Inferior parietal cortex (tissue), 1 donor: ENCODE data around the gene TOLLIP.
A peak's percentile ranks its signal among the peaks of the same experiment; 100 is the strongest.
"Not testable (repeated sequence)": the region's sequence is repeated elsewhere in the genome, so short reads cannot be mapped to it uniquely, and the experiment has no call there.

Experiments
- DNase-seq: peaks from one replicate; pipeline ENCODE4 v3.0.0-alpha.2; 2016; ENCODE audit errors: extremely low spot score

Gene TOLLIP

GRCh38 chr11:1309498-1310317, at the start of gene TOLLIP:
TOLLIP (minus strand) TSS chr11:1309632; CDS start chr11:1309498, 134 bp downstream.
- peak; percentile 94 for DNase-seq

- not testable (repeated sequence) for DNase-seq
These were observed 49.5 kb upstream of the TOLLIP start for GRCh38 chr11:1358931-1359330.

DNA sequence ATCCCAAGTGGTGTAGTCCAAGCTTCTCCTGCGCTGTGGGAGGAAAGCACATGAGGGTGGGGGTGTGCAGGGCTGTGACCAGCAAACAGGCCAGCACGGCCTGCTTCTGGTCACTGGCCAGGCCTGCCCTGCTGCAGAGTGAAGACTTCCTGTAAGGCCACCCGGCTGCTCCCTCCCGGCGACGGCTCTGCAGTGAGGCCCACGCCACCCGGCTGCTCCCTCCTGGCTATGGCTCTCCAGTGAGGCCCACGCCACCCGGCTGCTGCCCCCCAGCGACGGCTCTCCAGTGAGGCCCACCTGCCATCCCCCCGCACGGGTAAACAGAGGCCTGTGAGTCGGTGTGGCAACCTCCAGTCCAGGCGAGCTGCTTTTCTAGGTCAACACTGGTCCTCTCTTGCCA, 48.9 kb upstream of the TOLLIP start:
- no peak for DNase-seq

DNA sequence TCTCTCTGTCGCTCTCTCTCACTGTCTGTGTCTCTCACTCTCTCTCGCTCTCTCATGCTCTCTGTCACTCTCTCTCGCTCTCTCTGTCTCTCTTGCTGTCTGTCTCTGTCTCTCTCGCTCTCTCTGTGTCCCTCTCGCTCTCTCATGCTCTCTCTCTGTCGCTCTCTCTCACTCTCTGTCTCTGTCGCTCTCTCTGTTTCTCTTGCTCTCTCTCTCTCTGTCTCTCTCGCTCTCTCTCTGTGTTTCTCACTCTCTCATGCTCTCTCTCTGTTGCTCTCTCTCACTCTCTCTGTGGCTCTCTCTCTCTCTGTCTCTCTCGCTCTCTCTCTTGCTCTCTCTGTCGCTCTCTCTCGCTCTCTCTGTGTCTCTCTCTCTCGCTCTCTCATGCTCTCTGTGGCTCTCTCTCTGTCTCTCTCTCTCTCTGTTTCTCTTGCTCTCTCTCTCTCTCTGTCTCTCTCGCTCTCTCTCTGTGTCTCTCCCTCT, 47.1 kb upstream of the TOLLIP start:
- no peak for DNase-seq

DNA sequence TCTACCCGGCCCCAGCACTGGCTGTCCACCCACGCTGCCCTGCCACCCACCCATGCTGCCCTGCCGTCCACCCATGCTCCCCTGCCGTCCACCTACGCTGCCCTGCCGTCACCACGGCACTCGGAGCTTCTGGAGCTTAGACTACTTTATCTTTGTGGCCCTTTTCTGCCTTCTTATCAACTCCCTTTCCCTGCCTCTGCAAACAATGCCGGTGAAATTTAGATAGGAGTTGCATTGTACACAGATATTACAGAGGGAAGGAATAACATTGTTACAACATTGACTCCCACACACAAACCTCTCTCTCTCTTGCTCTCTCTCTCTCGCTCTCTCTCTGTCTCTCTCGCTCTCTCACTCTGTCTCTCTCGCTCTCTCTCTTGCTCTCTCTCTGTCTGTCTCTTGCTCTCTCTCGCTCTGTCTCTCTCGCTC, 46.6 kb upstream of the TOLLIP start:
- DNase-seq: no peak

DNA sequence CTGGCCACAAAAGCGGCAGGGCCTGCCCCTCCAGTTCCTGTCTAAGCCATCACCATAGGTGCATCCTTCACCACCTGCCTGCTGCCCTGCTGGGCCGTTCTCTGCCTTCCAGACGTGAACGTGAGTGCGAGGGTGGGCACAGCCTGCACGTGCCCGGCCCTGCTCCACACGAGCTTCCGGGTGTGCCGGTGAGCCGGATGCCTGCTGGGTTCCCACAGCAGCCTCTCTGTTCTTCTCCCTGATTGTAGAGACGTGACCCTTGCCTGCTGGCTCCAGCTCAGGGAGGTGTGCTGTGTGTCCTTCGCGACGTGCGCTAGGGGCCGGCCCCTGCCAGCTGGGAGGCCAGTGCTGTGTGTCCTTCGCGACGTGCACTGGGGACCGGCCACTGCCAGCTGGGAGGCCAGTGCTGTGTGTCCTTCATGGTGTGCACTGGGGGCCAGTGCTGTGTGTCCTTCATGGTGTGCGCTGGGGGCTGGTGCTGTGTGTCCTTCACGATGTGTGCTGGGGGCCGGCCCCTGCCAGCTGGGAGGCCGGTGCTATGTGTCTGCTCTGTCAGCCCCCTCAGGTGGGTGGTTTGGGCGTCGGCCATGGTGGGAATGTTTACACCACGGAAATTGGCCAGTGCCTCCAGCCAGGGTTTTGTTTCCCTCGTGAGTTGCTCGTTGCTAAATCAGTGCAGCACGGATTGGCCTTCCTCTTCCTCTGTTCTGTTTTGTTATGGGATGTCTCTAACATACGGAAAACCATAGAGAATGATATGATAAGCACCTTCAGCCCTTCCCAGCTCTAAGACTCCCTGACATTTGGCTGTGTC, 44.9 kb upstream of the TOLLIP start:
- DNase-seq: no peak

GRCh38 chr11:1353383-1354124, 44.1 kb upstream of the TOLLIP start:
- DNase-seq: no peak

DNA sequence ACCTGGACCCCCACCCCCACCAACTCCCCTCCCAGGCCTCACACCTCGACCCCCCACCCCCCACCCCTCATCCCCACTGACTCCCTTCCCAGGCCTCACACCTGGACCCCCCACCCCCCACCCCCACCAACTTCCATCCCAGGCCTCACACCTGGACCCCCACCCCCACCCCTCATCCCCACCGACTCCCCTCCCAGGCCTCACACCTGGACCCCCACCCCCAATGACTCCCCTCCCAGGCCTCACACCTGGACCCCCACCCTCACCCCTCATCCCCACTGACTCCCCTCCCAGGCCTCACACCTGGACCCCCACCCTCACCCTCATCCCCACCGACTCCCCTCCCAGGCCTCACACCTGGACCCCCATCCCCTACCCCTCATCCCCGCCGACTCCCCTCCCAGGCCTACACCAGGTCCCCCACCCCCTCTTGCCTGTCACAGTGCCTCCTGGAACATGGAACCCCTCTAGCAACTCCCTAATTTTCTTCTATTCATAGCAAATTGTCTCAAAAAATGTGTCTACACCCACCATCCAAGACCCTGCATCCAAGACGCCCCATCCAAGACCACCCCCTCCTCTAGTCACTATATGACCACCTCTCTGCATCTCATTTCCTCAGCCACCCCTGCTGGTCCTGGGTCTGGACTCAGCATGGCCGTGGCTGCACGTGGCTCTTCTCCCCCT, 43.4 kb upstream of the TOLLIP start:
- DNase-seq: no peak

- DNase-seq: no peak
These were observed 42.0 kb upstream of the TOLLIP start for GRCh38 chr11:1351278-1351937.

DNA sequence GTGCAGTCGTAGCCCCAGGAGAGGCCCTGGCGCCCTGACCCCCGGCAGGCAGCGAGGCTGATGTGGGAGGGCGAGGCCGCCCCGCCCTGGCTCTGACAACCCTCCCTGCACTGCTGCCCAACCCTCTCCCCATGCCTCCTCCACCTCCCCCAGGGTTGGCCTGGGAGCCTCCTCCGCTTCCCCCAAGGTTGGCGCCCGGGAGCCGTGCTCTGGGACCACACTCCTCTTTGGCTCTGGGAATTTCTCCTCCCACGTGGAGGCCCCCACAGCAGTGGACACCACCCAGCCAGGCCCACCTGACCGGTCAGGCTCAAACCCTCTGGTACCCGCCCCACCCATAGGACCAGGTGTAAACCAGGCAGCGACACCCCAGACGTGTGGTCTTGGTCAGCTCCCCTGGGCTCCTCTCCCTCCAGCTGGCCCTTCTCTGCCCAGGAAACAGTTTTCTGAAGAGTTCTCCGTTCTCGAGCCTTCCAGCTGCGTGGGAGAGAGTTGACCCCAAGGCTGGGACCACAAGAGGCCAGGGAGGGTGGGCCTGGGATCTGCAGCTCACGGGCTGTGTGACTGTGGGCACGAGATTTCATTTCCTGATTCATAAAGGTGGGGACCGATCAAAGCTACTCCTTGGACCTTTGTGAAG, 40.8 kb upstream of the TOLLIP start:
- no peak for DNase-seq

GRCh38 chr11:1349327-1350041, 40.1 kb upstream of the TOLLIP start:
- no peak for DNase-seq

DNA sequence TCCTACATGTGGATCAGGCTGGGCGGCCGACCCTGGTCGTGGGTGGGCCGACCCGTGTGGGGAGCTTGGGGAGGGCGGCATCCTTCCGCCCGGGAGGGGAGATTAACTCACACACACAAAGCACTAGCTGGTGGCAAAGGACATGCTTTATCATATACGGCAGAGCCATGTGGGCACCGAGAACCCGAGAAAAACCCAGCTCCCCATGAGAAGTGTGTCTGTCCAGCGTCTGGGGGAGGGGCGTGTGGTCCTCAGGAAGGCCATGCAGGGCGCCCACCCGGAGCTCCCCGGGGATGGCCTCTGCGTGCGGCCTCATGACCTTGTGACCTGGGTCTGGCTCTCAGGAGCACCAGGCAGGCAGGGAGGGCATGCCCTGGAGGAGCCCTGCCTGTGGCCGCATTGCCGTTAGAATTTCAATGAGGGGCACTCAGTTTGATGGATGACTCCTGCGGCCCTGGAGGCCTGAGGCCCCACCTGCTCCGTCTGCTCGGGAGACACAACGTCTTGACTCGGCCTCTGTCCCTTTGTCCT, 39.4 kb upstream of the TOLLIP start:
- DNase-seq: no peak

DNA sequence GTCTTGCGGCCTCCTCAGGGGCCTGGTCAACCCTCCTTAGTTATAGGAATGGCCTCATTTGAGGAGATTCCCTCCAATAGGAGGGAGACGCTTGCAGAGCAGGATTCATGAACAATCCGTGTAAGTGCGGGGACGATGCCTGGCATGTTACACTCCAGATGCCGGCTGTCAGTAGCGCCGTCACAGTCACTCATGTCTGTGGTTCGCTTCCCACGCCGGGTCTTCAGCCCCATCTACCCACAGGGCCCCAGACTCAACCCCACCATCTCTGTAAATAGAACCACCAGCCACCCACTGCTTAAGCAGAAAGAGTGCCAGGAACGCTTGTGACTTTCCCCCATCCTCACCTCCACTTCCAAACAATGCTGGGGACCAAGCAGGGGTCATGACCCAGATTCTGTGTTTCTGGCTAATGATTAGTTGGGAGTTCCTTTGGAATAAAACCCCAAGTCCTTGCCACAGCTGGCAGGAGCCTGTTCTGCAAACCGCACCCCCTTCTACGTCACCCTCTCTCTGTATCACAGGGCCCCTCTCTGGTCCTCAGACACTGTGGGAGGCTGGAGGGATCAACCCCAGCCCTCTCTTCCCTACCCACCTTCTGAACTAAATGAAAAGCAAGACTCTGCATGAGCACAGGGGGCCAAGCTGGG, 38.8 kb upstream of the TOLLIP start:
- no peak for DNase-seq

DNA sequence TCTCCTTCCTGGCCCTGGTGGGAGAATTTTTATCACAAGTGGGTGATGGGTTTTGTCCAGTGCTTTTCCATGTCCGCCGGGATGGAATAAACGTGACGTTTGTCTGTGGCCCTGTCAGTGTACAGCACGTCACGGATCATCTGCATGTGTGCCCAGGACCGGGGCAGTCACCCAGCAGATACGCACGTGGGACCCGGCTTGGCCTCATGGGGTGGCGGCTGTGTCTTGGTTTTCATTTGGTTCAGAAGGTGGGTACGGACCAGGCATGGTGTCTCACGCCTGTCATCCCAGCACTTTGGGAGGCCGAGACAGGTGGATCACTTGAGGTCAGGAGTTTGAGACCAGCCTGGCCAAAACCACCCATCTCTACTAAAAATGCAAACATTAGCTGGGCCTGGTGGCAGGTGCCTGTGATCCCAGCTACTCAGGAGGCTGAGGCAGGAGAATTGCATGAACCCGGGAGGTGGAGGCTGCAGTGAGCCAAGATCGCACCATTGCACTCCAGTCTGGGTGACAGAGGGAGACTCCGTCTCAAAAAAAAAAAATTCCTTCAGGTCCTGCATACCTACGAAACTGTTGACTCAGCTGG, 38.1 kb upstream of the TOLLIP start:
- not testable (repeated sequence) for DNase-seq

- no peak for DNase-seq
These were observed 37.4 kb upstream of the TOLLIP start for GRCh38 chr11:1346669-1347390.

DNA sequence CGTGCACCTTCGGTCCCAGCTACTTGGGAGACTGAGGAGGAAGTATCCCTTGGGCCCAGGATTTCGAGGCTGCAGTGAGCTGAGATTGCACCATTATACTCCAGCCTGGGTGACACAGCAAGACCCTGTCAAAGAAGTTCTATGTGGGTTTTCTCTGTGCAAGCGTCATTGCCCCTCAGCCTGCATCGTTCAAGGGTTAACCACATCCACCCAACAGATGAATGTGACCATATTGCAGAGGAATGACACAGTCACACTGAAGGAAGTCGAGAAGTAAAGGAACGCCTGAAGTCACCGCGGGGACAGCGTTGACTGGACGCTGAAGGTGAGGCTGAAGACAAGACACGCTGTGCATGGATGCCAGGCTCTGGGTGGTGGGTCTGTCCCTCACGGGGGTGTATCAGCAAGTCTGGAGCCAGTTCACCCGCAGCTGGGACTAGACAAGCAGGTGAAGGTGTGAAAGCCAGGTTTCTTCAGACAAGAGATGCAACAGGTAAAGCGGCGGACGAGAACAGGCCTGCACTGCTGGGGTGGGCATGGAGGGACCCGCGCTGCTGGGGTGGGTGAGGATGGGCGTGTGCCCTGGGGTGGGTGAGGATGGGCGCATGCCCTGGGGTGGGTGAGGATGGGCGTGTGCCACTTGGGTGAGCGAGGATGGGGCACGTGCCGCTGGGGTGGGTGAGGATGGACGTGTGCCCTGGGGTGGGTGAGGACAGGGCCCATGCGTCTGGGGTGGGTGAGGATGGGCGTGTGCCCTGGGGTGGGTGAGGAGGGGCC, 36.5 kb upstream of the TOLLIP start:
- no peak for DNase-seq

- no peak for DNase-seq
These were observed 34.7 kb upstream of the TOLLIP start for GRCh38 chr11:1344056-1344635.
